HEK293 (cell line): ENCODE data around the gene PRTFDC1.

ENCODE experiments used
- CTCF ChIA-PET: fragments of 350-600 bp; formaldehyde crosslinking; extraction: SDS; loops from one replicate; lab custom pipeline; 2021; ENCODE audit warnings: antibody characterized with exemption; lab: Yijun Ruan, JAX
- POLR2A ChIA-PET: fragments of 300-600 bp; formaldehyde crosslinking; extraction: SDS; loops from one replicate; lab custom pipeline; 2020; ENCODE audit warnings: antibody characterized with exemption, inconsistent platforms; lab: Yijun Ruan, JAX
- H3K27ac ChIP-seq: fragments of 200-500 bp; sonication (Bioruptor generic); 2 replicates; pipeline ENCODE4 v1.5.1; 2014; ENCODE audit warnings: low read depth, low read length, control low read depth, inconsistent platforms; ENCODE audit errors: extremely low read depth
- H3K36me3 ChIP-seq, 2 experiments: fragments of 200-500 bp in 1 of 2; sonication (Bioruptor generic) in 1 of 2; 1 replicate in 1 of 2; 2 replicates in 1 of 2; pipeline ENCODE4 v1.5.1; 2014 to 2017; ENCODE audit warnings: inconsistent platforms in 2 of 2, low read length in 2 of 2; ENCODE audit not compliant: control insufficient read depth in 2 of 2, insufficient read depth in 1 of 2
- H3K4me1 ChIP-seq: fragments of 200-500 bp; sonication (Bioruptor generic); 2 replicates; pipeline ENCODE4 v1.5.1; 2014; ENCODE audit warnings: mild to moderate bottlenecking, low read length, inconsistent platforms; ENCODE audit not compliant: control insufficient read depth, insufficient read depth
- H3K4me3 ChIP-seq: 2 replicates; pipeline ENCODE4 v1.5.1; 2011; ENCODE audit warnings: low read depth, mild to moderate bottlenecking, control low read depth, low read length, moderate library complexity
- H3K9me3 ChIP-seq: fragments of 200-500 bp; sonication (Bioruptor generic); 2 replicates; pipeline ENCODE4 v1.5.1; 2014; ENCODE audit warnings: low read depth, low read length, inconsistent platforms; ENCODE audit not compliant: control insufficient read depth, insufficient read depth
- PATZ1 ChIP-seq: fragments of 450-650 bp; formaldehyde crosslinking; IDR thresholded peaks from 2 replicates; pipeline ENCODE4 v1.5.1; 2016; ENCODE audit warnings: missing biosample characterization, missing genetic modification characterization
- PRDM10 ChIP-seq: fragments of 450-650 bp; formaldehyde crosslinking; IDR thresholded peaks from 2 replicates; pipeline ENCODE4 v1.5.1; 2016; ENCODE audit warnings: missing biosample characterization, missing genetic modification characterization
- REPIN1 ChIP-seq: fragments of 450-650 bp; formaldehyde crosslinking; IDR thresholded peaks from 2 replicates; pipeline ENCODE4 v1.5.1; 2017; ENCODE audit warnings: missing biosample characterization, missing genetic modification characterization, low read depth
- WT1 ChIP-seq: fragments of 450-650 bp; formaldehyde crosslinking; IDR thresholded peaks from 2 replicates; pipeline ENCODE4 v1.5.1; 2016; ENCODE audit warnings: missing biosample characterization, missing genetic modification characterization
- ZBTB1 ChIP-seq: fragments of 450-650 bp; formaldehyde crosslinking; IDR thresholded peaks from 2 replicates; pipeline ENCODE4 v1.5.1; 2016; ENCODE audit warnings: missing biosample characterization, missing genetic modification characterization
- ZBTB20 ChIP-seq: fragments of 450-650 bp; formaldehyde crosslinking; IDR thresholded peaks from 2 replicates; pipeline ENCODE4 v1.5.1; 2016; ENCODE audit warnings: missing biosample characterization, missing genetic modification characterization
- ZBTB44 ChIP-seq: fragments of 450-650 bp; IDR thresholded peaks from 2 replicates; pipeline ENCODE4 v1.5.1; 2018; ENCODE audit warnings: missing biosample characterization, mild to moderate bottlenecking, missing genetic modification characterization
- ZEB2 ChIP-seq: fragments of 450-650 bp; formaldehyde crosslinking; IDR thresholded peaks from 2 replicates; pipeline ENCODE4 v1.5.1; 2016; ENCODE audit warnings: missing biosample characterization, missing genetic modification characterization
- ZFP41 ChIP-seq: fragments of 450-650 bp; formaldehyde crosslinking; IDR thresholded peaks from 2 replicates; pipeline ENCODE4 v1.5.1; 2016; ENCODE audit warnings: missing biosample characterization, missing genetic modification characterization, borderline replicate concordance
- ZFP69B ChIP-seq: fragments of 450-650 bp; formaldehyde crosslinking; IDR thresholded peaks from 2 replicates; pipeline ENCODE4 v1.5.1; 2016; ENCODE audit warnings: missing biosample characterization, missing genetic modification characterization
- ZNF146 ChIP-seq: fragments of 450-650 bp; formaldehyde crosslinking; IDR thresholded peaks from 2 replicates; pipeline ENCODE4 v1.5.1; 2016; ENCODE audit warnings: missing biosample characterization, missing genetic modification characterization
- ZNF157 ChIP-seq: fragments of 450-650 bp; formaldehyde crosslinking; IDR thresholded peaks from 2 replicates; pipeline ENCODE4 v1.5.1; 2016; ENCODE audit warnings: missing biosample characterization, missing genetic modification characterization
- ZNF2 ChIP-seq: fragments of 450-650 bp; formaldehyde crosslinking; IDR thresholded peaks from 2 replicates; pipeline ENCODE4 v1.5.1; 2016; ENCODE audit warnings: missing biosample characterization, missing genetic modification characterization
- ZNF248 ChIP-seq: fragments of 450-650 bp; formaldehyde crosslinking; IDR thresholded peaks from 2 replicates; pipeline ENCODE4 v1.5.1; 2017; ENCODE audit warnings: missing biosample characterization, missing genetic modification characterization
- ZNF394 ChIP-seq: fragments of 450-650 bp; formaldehyde crosslinking; IDR thresholded peaks from 2 replicates; pipeline ENCODE4 v1.5.1; 2016; ENCODE audit warnings: missing biosample characterization, missing genetic modification characterization, mild to moderate bottlenecking, moderate library complexity, borderline replicate concordance
- ZNF837 ChIP-seq: fragments of 450-650 bp; formaldehyde crosslinking; IDR thresholded peaks from 2 replicates; pipeline ENCODE4 v1.5.1; 2016; ENCODE audit warnings: missing biosample characterization, missing genetic modification characterization
- ZSCAN30 ChIP-seq: fragments of 450-650 bp; IDR thresholded peaks from 2 replicates; pipeline ENCODE4 v1.5.1; 2018; ENCODE audit warnings: missing biosample characterization, mild to moderate bottlenecking, missing genetic modification characterization, moderate library complexity
- TF ChIP-seq, protein P1 (sequence below): fragments of 450-650 bp; formaldehyde crosslinking; IDR thresholded peaks from 2 replicates; pipeline ENCODE4 v1.5.0; 2017; ENCODE audit warnings: missing biosample characterization, missing genetic modification characterization, borderline replicate concordance
- TF ChIP-seq, protein P2 (sequence below): fragments of 450-650 bp; formaldehyde crosslinking; IDR thresholded peaks from 2 replicates; pipeline ENCODE4 v1.5.1; 2017; ENCODE audit warnings: missing biosample characterization, missing genetic modification characterization

Gene PRTFDC1

GRCh38 chr10:24872790-24873182 is 79.6 kb downstream of the PRTFDC1 start (continued):
- TF ChIP-seq WT1 (tag by site-specific recombination): no peak
- TF ChIP-seq ZNF146 (tag by site-specific recombination): no peak
- TF ChIP-seq REPIN1 (tag by site-specific recombination): no peak
- no peak for TF ChIP-seq ZBTB1 (tag by site-specific recombination)
- no peak for TF ChIP-seq PRDM10 (tag by site-specific recombination)

DNA sequence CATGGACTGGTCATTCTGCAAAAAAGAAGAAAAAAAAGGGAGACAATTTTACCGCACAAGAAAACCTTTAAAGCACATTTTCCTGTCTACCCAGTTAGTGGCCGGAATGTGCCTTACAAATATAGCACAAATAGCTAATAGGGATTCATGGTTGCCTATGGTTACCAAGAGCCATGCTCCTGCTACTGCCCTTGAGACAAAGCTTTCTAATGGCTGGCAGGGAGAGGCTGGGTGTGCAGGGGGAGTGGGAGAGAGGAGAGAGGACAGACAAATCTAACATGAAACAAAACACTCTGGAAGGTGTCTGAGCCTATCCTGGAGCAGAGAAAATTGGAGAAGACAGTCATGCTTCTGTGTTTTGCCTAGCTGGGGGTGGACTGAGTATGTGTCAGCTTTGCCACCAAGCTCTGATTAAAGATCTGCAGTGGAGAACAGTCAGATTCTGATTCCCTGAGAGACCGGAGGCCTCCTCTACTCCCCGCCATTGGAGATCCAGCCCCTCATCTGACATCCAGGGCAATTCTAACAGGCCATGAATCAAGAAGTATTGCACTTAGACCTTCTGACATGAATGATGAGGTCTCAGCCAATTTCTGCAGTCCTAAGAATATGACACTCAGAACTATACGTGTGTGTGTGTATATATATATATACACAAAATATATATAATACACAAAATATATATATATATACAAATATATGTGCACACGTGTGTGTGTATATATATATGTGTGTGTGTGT is 80.2 kb downstream of the PRTFDC1 start:
- H3K4me3 ChIP-seq: no peak overlapping the region
- POLR2A ChIA-PET: no interaction called here
- no peak overlapping the region for H3K27ac ChIP-seq
- H3K4me1 ChIP-seq: no peaks in the 10 kb centered on the region
- TF ChIP-seq ZBTB20 (tag by site-specific recombination) (no peak), ZNF248 (no peak)
- CTCF ChIA-PET: interaction anchor here (0.7 kb wide), 1 partner anchor 9 kb away, joined by 4 read pairs; no protein-coding TSS in a partner anchor
- H3K9me3 ChIP-seq: no peaks in the 10 kb centered on the region
- no peaks in the 10 kb centered on the region for H3K36me3 ChIP-seq

GRCh38 chr10:24871011-24871935 is 81.1 kb downstream of the PRTFDC1 start:
- H3K4me3 ChIP-seq: no peak overlapping the region
- H3K9me3 ChIP-seq: no peaks in the 10 kb centered on the region
- peaks cover 4% of the 10 kb centered on the region for H3K4me1 ChIP-seq
- H3K27ac ChIP-seq: no peak overlapping the region
- no peaks in the 10 kb centered on the region for H3K36me3 ChIP-seq
- POLR2A ChIA-PET: no interaction called here
- CTCF ChIA-PET: interaction anchor here (0.7 kb wide), 1 partner anchor 10 kb away, joined by 4 read pairs; no protein-coding TSS in a partner anchor
- TF ChIP-seq ZBTB44 (no peak), ZFP41 (no peak), PATZ1 (tag by site-specific recombination) (no peak), ZEB2 (tag by site-specific recombination) (no peak), ZNF157 (no peak), ZNF2 (tag by site-specific recombination) (no peak), ZFP69B (tag by site-specific recombination) (no peak), ZNF837 (no peak), ZSCAN30 (no peak), ZNF394 (tag by site-specific recombination) (no peak)
- TF ChIP-seq, protein P1, sequence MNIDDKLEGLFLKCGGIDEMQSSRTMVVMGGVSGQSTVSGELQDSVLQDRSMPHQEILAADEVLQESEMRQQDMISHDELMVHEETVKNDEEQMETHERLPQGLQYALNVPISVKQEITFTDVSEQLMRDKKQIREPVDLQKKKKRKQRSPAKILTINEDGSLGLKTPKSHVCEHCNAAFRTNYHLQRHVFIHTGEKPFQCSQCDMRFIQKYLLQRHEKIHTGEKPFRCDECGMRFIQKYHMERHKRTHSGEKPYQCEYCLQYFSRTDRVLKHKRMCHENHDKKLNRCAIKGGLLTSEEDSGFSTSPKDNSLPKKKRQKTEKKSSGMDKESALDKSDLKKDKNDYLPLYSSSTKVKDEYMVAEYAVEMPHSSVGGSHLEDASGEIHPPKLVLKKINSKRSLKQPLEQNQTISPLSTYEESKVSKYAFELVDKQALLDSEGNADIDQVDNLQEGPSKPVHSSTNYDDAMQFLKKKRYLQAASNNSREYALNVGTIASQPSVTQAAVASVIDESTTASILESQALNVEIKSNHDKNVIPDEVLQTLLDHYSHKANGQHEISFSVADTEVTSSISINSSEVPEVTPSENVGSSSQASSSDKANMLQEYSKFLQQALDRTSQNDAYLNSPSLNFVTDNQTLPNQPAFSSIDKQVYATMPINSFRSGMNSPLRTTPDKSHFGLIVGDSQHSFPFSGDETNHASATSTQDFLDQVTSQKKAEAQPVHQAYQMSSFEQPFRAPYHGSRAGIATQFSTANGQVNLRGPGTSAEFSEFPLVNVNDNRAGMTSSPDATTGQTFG (tag by site-specific recombination): no peak
- TF ChIP-seq, protein P2, sequence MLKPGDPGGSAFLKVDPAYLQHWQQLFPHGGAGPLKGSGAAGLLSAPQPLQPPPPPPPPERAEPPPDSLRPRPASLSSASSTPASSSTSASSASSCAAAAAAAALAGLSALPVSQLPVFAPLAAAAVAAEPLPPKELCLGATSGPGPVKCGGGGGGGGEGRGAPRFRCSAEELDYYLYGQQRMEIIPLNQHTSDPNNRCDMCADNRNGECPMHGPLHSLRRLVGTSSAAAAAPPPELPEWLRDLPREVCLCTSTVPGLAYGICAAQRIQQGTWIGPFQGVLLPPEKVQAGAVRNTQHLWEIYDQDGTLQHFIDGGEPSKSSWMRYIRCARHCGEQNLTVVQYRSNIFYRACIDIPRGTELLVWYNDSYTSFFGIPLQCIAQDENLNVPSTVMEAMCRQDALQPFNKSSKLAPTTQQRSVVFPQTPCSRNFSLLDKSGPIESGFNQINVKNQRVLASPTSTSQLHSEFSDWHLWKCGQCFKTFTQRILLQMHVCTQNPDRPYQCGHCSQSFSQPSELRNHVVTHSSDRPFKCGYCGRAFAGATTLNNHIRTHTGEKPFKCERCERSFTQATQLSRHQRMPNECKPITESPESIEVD (tag by site-specific recombination): no peak
